Keratinocyte (primary cell): ENCODE results near the gene CHSY1. TPM values are rescaled to one million over a fixed set of nuclear protein-coding genes. Genes with fewer than 3 reads are reported as not detected.

ENCODE experiments used
- DNase-seq: peaks from one replicate; pipeline ENCODE4 v3.0.0-alpha.2; 2011; ENCODE audit warnings: low read depth, missing footprints, low spot score
- FAIRE-seq: peaks from 2 replicates; lab custom pipeline; 2011; peaks lifted over from hg19 to GRCh38; lab: Jason Lieb, UNC
- H2AFZ ChIP-seq: 2 replicates; pipeline ENCODE4 v1.6.0; 2012; ENCODE audit warnings: low read length, control low read depth, inconsistent platforms; ENCODE audit not compliant: control insufficient read depth
- H3K27ac ChIP-seq: 2 replicates; pipeline ENCODE4 v1.5.1; 2011; ENCODE audit warnings: low read length; ENCODE audit not compliant: control insufficient read depth, insufficient read depth
- H3K27me3 ChIP-seq: 3 replicates; pipeline ENCODE4 v1.6.0; 2011; ENCODE audit warnings: low read length; ENCODE audit not compliant: control insufficient read depth, insufficient read depth; ENCODE audit errors: extremely low read depth
- H3K36me3 ChIP-seq, 2 experiments: 2 replicates in 1 of 2; 3 replicates in 1 of 2; pipeline ENCODE4 v1.5.1; 2011; ENCODE audit warnings: low read length in 2 of 2, mild to moderate bottlenecking in 1 of 2; ENCODE audit not compliant: control insufficient read depth in 2 of 2, insufficient read depth in 2 of 2; ENCODE audit errors: extremely low read depth in 1 of 2
- H3K4me1 ChIP-seq: 3 replicates; pipeline ENCODE4 v1.5.1; 2011; ENCODE audit warnings: low read length; ENCODE audit not compliant: control insufficient read depth, insufficient read depth; ENCODE audit errors: extremely low read depth
- H3K4me2 ChIP-seq: 3 replicates; pipeline ENCODE4 v1.6.0; 2011; ENCODE audit warnings: low read depth, low read length; ENCODE audit not compliant: control insufficient read depth, insufficient read depth; ENCODE audit errors: extremely low read depth
- H3K4me3 ChIP-seq, 3 experiments: fragments of 200-600 bp in 1 of 3; sonication (generic) in 1 of 3; 2 replicates in 2 of 3; 3 replicates in 1 of 3; pipeline ENCODE4 v1.5.1; 2011 to 2016; ENCODE audit warnings: low read length in 3 of 3, mild to moderate bottlenecking in 3 of 3, control low read depth in 2 of 3, inconsistent platforms in 1 of 3, low read depth in 1 of 3, mixed read lengths in 1 of 3, mixed run types in 1 of 3, moderate library complexity in 1 of 3; ENCODE audit not compliant: control insufficient read depth in 2 of 3, insufficient read depth in 2 of 3; ENCODE audit errors: extremely low read depth in 1 of 3
- H3K79me2 ChIP-seq: 2 replicates; pipeline ENCODE4 v1.6.0; 2012; ENCODE audit warnings: low read length; ENCODE audit not compliant: control insufficient read depth, insufficient read depth
- H3K9ac ChIP-seq: 3 replicates; pipeline ENCODE4 v1.6.0; 2011; ENCODE audit warnings: low read length; ENCODE audit not compliant: control insufficient read depth, insufficient read depth; ENCODE audit errors: extremely low read depth
- H3K9me1 ChIP-seq: 3 replicates; pipeline ENCODE4 v1.6.0; 2011; ENCODE audit warnings: low read length; ENCODE audit not compliant: control insufficient read depth, insufficient read depth; ENCODE audit errors: extremely low read depth
- H3K9me3 ChIP-seq: 2 replicates; pipeline ENCODE4 v1.5.1; 2012; ENCODE audit warnings: low read depth, low read length; ENCODE audit not compliant: control insufficient read depth
- H4K20me1 ChIP-seq: 3 replicates; pipeline ENCODE4 v1.6.0; 2011; ENCODE audit warnings: low read length; ENCODE audit not compliant: control insufficient read depth, insufficient read depth; ENCODE audit errors: extremely low read depth
- CTCF ChIP-seq, 3 experiments: IDR thresholded peaks in 1 of 3; conservative IDR thresholded peaks in 1 of 3; optimal IDR thresholded peaks in 1 of 3; 2 replicates in 2 of 3; 3 replicates in 1 of 3; pipeline versions ENCODE3 to v1.5.1; 2011; ENCODE audit warnings: low read length in 3 of 3, mild to moderate bottlenecking in 3 of 3, moderate library complexity in 2 of 3, control low read depth in 1 of 3, inconsistent platforms in 1 of 3; ENCODE audit not compliant: insufficient read depth in 2 of 3; ENCODE audit errors: extremely low read depth in 1 of 3
- EZH2 ChIP-seq: IDR thresholded peaks from one replicate; pipeline ENCODE4 v1.6.1; 2012; ENCODE audit warnings: inconsistent platforms, mild to moderate bottlenecking, low read length, moderate library complexity
- dilution Hi-C: fragments of 300-500 bp; cut with MboI; formaldehyde crosslinking; loops from one replicate; pipeline ENCODE4 v1.7.0; 2020; ENCODE audit warnings: low sequenced_read_pairs; ENCODE audit not compliant: extremely low pct_ligation_motif_present
- polyA plus RNA-seq, 5 experiments: library from polyadenylated mRNA; depleted of rRNA in 3 of 5; stranded (reverse) in 3 of 5; stranded (forward) in 1 of 5; unstranded in 1 of 5; fragments of >200 nt; gene quantifications; 1 replicate in 1 of 5; 2 replicates in 3 of 5; 3 replicates in 1 of 5; pipeline versions ENCODE4 v1.2.1 to v1.2.3, GENCODE V29; 2011 to 2012; ENCODE audit warnings: missing spikeins in 2 of 5, low read depth in 1 of 5, low replicate concordance in 1 of 5

Gene CHSY1
- polyA plus RNA-seq, 1 donor (not counting 4 experiments of a cell fraction or from before 2014, with no cell fraction given) = 27.0 TPM

GRCh38 chr15:101244036-101244781, 7.6 kb downstream of the CHSY1 start:
- Histone ChIP-seq H3K27me3 (no peaks in the 10 kb centered on the region), H3K9me3 (no peaks in the 10 kb centered on the region), H3K4me2 (no peak overlapping the region), H4K20me1 (peaks cover 27% of the 10 kb centered on the region), H3K4me1 (peaks cover 42% of the 10 kb centered on the region), H3K9ac (no peak overlapping the region), H2AFZ (no peak overlapping the region), H3K9me1 (peaks cover 8% of the 10 kb centered on the region), H3K27ac (no peak overlapping the region), H3K36me3 (peaks cover 4 to 11% of the 10 kb centered on the region in 2 experiments), H3K4me3 (no peak overlapping the region), H3K79me2 (peaks cover 99% of the 10 kb centered on the region)
- dilution Hi-C loops = no loop called here
- DNase-seq = no peak
- FAIRE-seq = no peak
- TF ChIP-seq EZH2 = no peak
- TF ChIP-seq CTCF (optimal IDR thresholded peaks at IDR 0.05 in 1 of 3, IDR thresholded peaks at IDR 0.05 in 1 of 3, conservative IDR thresholded peaks at IDR 0.05 in 1 of 3; ENCODE audit: extremely low read depth in 1 of 3, insufficient read depth in 2 of 3, low read length in 3 of 3) = no peak

DNA sequence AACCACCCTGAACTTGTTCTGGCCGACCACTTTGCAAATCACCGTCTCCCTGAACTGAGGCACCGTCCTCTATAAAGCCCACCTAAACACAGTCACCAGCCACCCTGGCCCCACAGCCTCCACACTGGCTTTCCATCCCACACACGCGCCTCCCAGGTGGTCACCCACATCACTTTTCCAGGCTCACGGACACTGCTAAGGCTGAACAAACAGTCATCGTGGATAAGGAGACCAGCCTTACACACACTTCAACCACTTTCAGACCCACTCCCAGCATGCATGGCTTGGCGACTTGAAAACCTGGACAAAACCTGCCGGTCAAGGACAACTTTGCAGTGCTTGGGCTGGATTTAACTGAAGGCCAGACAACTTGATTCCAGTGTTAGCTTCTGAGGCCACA, 8.4 kb downstream of the CHSY1 start:
- Histone ChIP-seq H3K9me3 (no peaks in the 10 kb centered on the region), H2AFZ (no peak overlapping the region), H3K36me3 (peaks cover 4 to 11% of the 10 kb centered on the region in 2 experiments), H3K79me2 (peaks cover 100% of the 10 kb centered on the region), H3K9me1 (peaks cover 8% of the 10 kb centered on the region), H3K4me2 (peak overlapping the region; percentile 17), H3K9ac (no peak overlapping the region), H4K20me1 (peaks cover 29% of the 10 kb centered on the region), H3K27me3 (no peaks in the 10 kb centered on the region), H3K27ac (no peak overlapping the region), H3K4me1 (peaks cover 41% of the 10 kb centered on the region), H3K4me3 (no peak overlapping the region)
- FAIRE-seq (no peak), DNase-seq (no peak)
- TF ChIP-seq CTCF (optimal IDR thresholded peaks at IDR 0.05 in 1 of 3, IDR thresholded peaks at IDR 0.05 in 1 of 3, conservative IDR thresholded peaks at IDR 0.05 in 1 of 3; ENCODE audit: extremely low read depth in 1 of 3, insufficient read depth in 2 of 3, low read length in 3 of 3) (no peak), EZH2 (no peak)
- dilution Hi-C loops = no loop called here
